Activated naive CD8-positive, alpha-beta T cell treated with anti-CD3 and anti-CD28 coated beads for 36 hours (primary cell): ENCODE data around the gene ZNF496. TPM values are rescaled to one million over a fixed set of nuclear protein-coding genes. Genes with fewer than 3 reads are reported as not detected.
"Not testable (repeated sequence)": the region's sequence is repeated elsewhere in the genome, so short reads cannot be mapped to it uniquely, and the experiment has no call there.

Experiments used
- DNase-seq: peaks from one replicate; pipeline ENCODE4 v3.0.0; 2021
- H3K27ac Mint-ChIP-seq: one replicate; pipeline ENCODE4 v1.8.0; 2022; ENCODE audit warnings: mild to moderate bottlenecking, moderate library complexity, mixed read lengths
- H3K27me3 Mint-ChIP-seq: one replicate; pipeline ENCODE4 v1.8.0; 2022; ENCODE audit warnings: mild to moderate bottlenecking, mixed read lengths
- H3K36me3 Mint-ChIP-seq: one replicate; pipeline ENCODE4 v1.8.0; 2021; ENCODE audit warnings: mild to moderate bottlenecking, mixed read lengths
- H3K4me1 Mint-ChIP-seq: one replicate; pipeline ENCODE4 v1.8.0; 2021; ENCODE audit warnings: mixed read lengths
- H3K4me3 Mint-ChIP-seq: one replicate; pipeline ENCODE4 v1.8.0; 2022; ENCODE audit warnings: mild to moderate bottlenecking, moderate library complexity, mixed read lengths
- H3K9me3 Mint-ChIP-seq: one replicate; pipeline ENCODE4 v1.8.0; 2022; ENCODE audit warnings: mixed read lengths
- total RNA-seq, 2 experiments: library from RNA; stranded (reverse); gene quantifications; one replicate each; pipeline ENCODE4 v1.2.3, GENCODE V29; 2021

ZNF496 gene
- total RNA-seq, 2 experiments from 2014 or later, result 27.2 to 30.9 TPM

DNA sequence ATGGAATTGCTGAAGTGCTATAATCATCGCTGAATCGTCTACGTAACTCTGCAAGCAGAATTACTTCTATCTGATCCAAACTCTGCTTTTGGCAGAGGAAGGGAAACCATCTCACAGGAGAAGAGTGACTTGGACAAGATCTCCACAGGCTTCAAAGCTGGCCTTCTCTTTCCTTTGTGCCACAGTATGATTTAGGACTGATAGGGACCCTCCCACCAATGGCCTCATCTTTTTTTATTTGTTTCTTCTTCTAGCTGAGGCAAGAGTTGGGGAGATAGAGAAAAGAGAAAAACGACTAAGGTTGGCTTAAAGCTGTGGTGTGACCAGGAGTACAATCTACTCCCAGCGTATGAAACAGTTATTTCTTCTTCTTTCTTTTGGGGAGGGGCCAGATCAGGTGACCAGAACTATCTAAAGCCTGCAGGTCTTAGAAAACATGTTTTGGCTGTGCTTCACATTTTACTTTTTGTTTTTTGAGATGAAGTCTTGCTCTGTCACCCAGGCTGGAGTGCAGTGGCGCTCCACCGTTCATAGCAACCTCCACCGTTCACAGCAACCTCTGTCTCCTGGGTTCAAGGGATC is 35.0 kb downstream of the ZNF496 start:
- DNase-seq, result no peak
- Mint-ChIP-seq H3K27ac (no peak overlapping the region), H3K27me3 (no peaks in the 10 kb centered on the region), H3K4me1 (peaks cover 23% of the 10 kb centered on the region), H3K36me3 (peaks cover 17% of the 10 kb centered on the region), H3K9me3 (no peaks in the 10 kb centered on the region), H3K4me3 (no peak overlapping the region)

DNA sequence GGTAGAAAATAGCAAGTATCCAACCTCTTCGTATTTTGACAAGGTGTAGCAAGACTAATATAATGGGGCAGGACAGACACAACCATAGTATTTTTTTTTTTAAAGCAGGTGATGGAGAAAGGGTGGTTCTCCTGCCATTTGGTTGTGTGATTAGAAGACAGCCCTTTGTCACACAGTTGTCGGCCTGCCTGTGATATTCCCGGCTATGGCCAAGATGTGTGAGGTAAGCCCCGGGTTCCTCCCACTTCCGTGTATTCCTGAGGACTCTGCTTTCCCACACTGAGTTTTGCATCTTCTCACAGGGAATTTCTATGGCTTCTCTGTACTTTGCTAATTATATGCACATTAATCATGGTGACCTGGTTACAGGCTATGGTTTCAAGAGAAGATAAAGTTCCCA is 35.9 kb downstream of the ZNF496 start:
- H3K27ac Mint-ChIP-seq, result no peak overlapping the region
- peaks cover 17% of the 10 kb centered on the region for H3K36me3 Mint-ChIP-seq
- DNase-seq, result no peak
- H3K4me3 Mint-ChIP-seq, result no peak overlapping the region
- peaks cover 23% of the 10 kb centered on the region for H3K4me1 Mint-ChIP-seq
- no peaks in the 10 kb centered on the region for H3K27me3 Mint-ChIP-seq
- no peaks in the 10 kb centered on the region for H3K9me3 Mint-ChIP-seq

DNA sequence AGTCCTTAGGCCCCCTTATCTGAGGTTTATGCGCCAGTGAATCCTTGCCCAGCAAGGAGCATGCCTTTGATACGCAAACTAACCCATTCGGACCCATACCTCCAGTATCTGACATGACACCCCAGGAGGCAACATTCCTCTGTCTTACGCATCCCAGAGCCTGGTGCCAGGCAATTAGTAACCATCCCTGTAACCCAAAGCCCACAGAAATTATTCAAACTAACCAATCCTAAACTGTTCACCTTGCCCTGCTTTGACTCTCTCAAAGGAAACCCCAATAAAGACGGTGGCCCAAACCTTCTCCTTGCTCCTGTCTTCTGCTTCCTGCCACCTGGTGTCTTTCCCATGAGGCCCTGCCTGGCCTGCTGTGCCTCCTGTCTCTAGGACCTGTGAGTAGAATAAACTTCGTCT is 36.4 kb downstream of the ZNF496 start:
- Mint-ChIP-seq H3K27ac (no peak overlapping the region), H3K36me3 (peaks cover 17% of the 10 kb centered on the region), H3K4me1 (peaks cover 23% of the 10 kb centered on the region), H3K4me3 (no peak overlapping the region), H3K9me3 (no peaks in the 10 kb centered on the region), H3K27me3 (no peaks in the 10 kb centered on the region)
- no peak for DNase-seq

DNA sequence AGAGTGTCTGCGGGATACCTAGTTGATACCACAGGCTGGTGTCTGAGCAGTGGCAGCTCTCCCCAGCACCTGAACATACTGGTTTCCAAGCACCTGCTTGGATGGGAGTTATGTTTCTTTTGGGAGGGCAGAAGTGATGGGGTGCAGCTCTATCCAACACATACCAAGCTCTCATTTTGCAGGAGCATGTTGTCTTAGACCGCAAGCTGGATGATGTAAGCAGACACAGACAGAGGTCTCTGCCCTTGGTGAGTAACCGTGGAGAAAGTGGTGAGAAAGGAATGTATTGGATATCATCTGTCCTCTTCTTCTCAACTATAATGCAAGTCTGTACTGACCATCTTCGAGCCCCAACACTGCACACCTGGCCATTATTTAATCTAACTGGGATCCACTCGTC is 37.4 kb downstream of the ZNF496 start:
- H3K27me3 Mint-ChIP-seq, result no peaks in the 10 kb centered on the region
- no peak overlapping the region for H3K27ac Mint-ChIP-seq
- DNase-seq, result no peak
- H3K9me3 Mint-ChIP-seq, result no peaks in the 10 kb centered on the region
- peaks cover 23% of the 10 kb centered on the region for H3K4me1 Mint-ChIP-seq
- H3K36me3 Mint-ChIP-seq, result peaks cover 13% of the 10 kb centered on the region
- no peak overlapping the region for H3K4me3 Mint-ChIP-seq

DNA sequence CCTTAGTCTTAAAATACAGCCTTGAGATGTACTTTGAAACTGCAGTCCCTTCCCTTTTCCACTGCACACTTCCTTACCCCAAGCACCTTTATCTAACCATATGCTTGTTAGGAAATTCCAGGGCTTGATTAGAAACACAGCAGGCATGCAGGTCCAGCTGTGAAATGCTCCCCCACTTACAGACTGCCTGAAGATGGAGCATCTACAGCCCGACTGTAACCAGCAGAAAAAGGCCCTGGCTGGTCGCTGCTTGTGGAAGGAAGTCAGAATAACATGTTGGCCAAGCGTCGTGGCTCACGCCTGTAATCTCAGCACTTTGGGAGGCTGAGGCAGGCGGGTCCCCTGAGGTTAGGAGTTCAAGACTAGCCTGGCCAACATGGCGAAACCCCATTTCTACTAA is 38.6 kb downstream of the ZNF496 start:
- Mint-ChIP-seq H3K4me3 (no peak overlapping the region), H3K4me1 (peaks cover 17% of the 10 kb centered on the region), H3K9me3 (no peaks in the 10 kb centered on the region), H3K27ac (no peak overlapping the region), H3K36me3 (peaks cover 13% of the 10 kb centered on the region), H3K27me3 (no peaks in the 10 kb centered on the region)
- DNase-seq, result no peak

DNA sequence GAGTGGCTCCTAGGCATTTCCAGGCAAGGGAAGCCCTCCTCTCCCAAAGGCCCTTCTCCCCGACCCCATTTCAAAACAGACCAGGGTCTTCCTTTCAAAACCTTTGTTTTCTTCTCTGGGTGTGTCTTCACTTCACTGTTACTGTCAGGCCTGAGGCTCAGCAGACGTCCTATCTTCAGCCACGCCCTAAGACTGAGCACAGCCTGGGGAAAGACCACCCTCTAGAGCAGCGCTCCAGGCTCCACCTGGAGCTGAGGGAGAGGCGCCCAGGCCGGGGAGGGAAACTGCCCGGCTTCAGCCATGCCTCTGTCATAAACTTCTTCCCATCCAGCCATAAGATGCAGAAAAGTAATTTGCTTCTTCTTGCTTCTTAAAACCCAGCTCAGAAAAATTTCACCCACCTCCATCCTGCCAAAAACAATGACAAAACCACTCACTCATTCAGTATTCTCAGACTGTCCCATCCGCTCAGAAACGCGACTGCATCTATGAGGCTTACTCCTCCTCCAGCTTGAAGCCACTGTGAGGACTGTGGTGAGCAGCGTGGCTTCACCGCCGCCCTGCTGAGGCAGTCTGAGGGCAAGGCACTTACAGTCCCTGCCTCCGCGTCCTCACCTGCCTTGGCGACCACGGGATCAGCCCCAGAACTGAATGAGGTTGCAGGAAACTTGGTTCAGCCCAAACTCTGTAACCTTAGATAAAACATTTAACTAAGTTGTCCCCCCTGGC is 39.7 kb downstream of the ZNF496 start:
- peak; percentile 6 for DNase-seq
- no peaks in the 10 kb centered on the region for H3K9me3 Mint-ChIP-seq
- peaks cover 6% of the 10 kb centered on the region for H3K4me1 Mint-ChIP-seq
- H3K27me3 Mint-ChIP-seq, result no peaks in the 10 kb centered on the region
- peaks cover 8% of the 10 kb centered on the region for H3K36me3 Mint-ChIP-seq
- H3K4me3 Mint-ChIP-seq, result no peak overlapping the region
- no peak overlapping the region for H3K27ac Mint-ChIP-seq

DNA sequence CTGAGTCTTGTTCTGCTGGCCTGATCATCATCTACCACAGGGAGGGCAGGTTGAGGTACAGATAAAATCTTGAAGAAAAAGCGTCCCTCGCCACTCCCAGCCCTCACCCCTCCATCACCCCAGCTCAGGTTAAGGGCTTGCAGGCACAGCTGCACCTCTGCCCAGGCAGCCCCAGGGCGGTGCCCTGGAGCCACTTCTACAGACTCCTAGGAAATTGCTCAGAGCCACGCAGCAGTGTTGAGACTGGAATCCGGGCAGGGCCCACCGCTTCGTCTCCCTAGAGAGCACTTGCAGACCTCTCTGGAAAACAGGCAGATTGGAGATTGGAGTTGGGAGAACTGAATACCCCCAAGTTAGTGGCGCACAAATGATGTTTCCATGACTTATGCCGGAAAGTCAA is 40.5 kb downstream of the ZNF496 start:
- H3K4me3 Mint-ChIP-seq, result no peak overlapping the region
- H3K4me1 Mint-ChIP-seq, result peaks cover 5% of the 10 kb centered on the region
- no peak for DNase-seq
- peaks cover 12% of the 10 kb centered on the region for H3K36me3 Mint-ChIP-seq
- H3K27me3 Mint-ChIP-seq, result no peaks in the 10 kb centered on the region
- no peak overlapping the region for H3K27ac Mint-ChIP-seq
- no peaks in the 10 kb centered on the region for H3K9me3 Mint-ChIP-seq

DNA sequence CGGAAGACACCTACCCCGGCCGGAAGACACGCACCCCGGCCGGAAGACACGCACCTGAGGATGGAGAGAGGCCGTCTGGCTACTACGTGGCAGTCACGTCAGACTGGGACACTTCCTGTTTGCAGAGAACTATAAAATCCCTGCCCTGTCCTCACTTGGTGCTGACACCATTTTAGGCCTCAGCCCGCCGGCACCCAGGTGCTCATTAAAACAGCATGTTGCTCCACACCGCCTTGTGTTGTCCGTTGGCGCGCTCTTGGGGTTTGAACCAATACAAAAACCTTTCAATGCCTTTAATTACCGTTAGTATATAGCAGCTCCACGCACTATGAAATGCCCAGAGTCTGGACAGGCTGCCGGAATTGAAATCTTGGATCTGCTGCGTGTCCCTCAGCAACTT is 41.1 kb downstream of the ZNF496 start:
- Mint-ChIP-seq H3K27ac (no peak overlapping the region), H3K27me3 (no peaks in the 10 kb centered on the region), H3K9me3 (no peaks in the 10 kb centered on the region), H3K4me1 (peaks cover 5% of the 10 kb centered on the region), H3K4me3 (no peak overlapping the region), H3K36me3 (peaks cover 16% of the 10 kb centered on the region)
- DNase-seq, result no peak

DNA sequence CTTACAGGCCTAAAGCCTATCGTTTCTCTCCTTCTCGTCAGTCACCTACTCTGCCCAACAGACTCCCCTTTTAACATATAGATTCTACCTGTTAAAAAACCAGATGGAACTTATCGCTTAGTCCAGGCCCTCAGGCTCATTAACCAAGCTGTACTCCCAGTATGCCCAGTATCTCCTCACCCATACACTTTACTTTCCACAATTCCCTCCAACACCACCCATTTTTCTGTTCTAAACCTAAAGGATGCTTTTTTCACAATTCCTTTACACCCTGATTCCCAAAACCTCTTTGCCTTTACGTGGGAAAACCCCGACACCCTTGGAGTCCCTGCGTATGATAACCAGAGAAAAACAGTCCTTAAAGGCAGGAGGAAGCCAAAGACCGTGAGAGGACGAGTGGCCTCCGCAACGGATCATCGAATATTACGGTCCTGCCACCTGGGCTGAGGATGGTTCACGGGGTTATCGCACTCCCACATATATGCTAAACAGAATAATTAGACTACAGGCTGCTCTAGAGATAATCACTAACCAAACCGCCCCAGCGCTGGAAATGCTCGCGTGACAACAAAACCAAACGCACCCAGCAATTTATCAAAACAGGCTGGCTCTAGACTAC is 42.3 kb downstream of the ZNF496 start:
- DNase-seq, H3K27me3 Mint-ChIP-seq, H3K27ac Mint-ChIP-seq, H3K9me3 Mint-ChIP-seq, H3K4me1 Mint-ChIP-seq, H3K4me3 Mint-ChIP-seq: not testable (repeated sequence)
- peaks cover 21% of the 10 kb centered on the region for H3K36me3 Mint-ChIP-seq

DNA sequence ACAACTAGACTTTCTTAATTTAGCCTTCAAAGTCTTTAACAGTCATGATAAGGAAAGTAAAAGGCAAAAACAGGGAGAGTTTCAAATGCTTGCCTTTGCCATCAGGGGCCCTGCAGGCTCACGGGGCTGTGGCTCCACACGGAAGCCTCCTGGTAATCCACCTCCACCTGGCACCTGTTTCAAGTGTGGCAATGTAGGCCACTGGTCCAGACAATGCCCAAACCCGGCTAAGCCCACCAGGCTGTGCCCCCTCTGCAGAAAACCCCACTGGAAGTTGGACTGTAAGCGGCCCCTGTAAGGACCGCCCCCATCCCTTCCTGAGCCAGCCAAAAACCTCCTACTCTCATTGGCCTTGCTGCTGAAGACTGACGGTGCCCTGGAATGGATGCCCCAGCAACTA is 43.3 kb downstream of the ZNF496 start:
- no peak overlapping the region for H3K27ac Mint-ChIP-seq
- H3K4me3 Mint-ChIP-seq, result no peak overlapping the region
- no peaks in the 10 kb centered on the region for H3K27me3 Mint-ChIP-seq
- peaks cover 21% of the 10 kb centered on the region for H3K36me3 Mint-ChIP-seq
- H3K4me1 Mint-ChIP-seq, result peaks cover 5% of the 10 kb centered on the region
- no peaks in the 10 kb centered on the region for H3K9me3 Mint-ChIP-seq
- no peak for DNase-seq

DNA sequence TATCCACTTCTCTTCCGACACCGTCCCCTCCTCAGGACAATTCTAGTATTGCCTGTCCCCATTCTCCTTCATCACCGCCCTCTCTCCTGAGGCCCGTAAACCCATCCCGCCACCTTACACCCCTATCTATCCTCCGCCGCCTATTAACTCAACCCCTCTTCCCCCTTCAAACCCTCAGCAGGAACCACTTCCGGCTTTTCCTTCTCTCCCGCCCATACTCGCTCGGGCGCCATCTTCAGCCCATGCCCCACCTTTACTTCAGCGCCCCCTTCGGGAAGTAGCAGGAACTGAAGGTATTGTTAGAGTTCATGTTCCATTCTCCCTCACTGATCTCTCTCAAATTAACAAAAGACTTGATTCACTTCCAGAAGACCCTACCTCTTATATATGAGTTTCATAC is 44.2 kb downstream of the ZNF496 start:
- Mint-ChIP-seq H3K36me3 (peaks cover 21% of the 10 kb centered on the region), H3K27ac (no peak overlapping the region), H3K9me3 (no peaks in the 10 kb centered on the region)

DNA sequence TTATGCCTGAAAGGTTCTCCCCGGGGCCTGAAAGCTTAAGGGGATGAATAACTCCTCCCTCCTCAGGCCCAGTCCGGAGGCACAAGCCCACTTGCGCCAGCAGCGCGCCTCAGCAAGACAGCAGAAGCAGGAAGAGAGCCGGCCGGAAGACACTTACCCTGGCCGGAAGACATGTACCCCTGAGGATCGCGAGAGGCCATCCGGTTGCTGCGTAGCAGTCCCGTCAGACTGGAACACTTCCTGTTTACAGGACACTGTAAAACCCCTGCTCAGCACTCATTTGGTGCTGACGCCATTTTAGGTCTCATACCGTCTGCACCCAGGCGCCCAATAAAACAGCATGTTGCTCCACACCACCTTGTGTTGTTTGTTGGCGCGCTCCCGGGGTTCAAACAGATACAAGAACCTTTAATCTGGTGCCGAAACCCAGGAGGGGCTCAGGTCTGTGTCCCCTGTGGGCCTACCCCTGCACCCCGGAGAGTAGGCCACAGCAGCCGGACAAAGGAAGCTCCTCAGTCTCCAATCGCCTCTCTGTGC is 45.5 kb downstream of the ZNF496 start:
- H3K9me3 Mint-ChIP-seq, result no peaks in the 10 kb centered on the region
- DNase-seq, result no peak
- H3K4me3 Mint-ChIP-seq, result no peak overlapping the region
- peaks cover 1% of the 10 kb centered on the region for H3K4me1 Mint-ChIP-seq
- H3K27me3 Mint-ChIP-seq, result no peaks in the 10 kb centered on the region
- H3K36me3 Mint-ChIP-seq, result peaks cover 21% of the 10 kb centered on the region
- no peak overlapping the region for H3K27ac Mint-ChIP-seq

More for the DNA sequence above, 44.2 kb downstream of the ZNF496 start:
- no peak for DNase-seq
- H3K4me1 Mint-ChIP-seq, result peaks cover 5% of the 10 kb centered on the region
- no peaks in the 10 kb centered on the region for H3K27me3 Mint-ChIP-seq
- no peak overlapping the region for H3K4me3 Mint-ChIP-seq

DNA sequence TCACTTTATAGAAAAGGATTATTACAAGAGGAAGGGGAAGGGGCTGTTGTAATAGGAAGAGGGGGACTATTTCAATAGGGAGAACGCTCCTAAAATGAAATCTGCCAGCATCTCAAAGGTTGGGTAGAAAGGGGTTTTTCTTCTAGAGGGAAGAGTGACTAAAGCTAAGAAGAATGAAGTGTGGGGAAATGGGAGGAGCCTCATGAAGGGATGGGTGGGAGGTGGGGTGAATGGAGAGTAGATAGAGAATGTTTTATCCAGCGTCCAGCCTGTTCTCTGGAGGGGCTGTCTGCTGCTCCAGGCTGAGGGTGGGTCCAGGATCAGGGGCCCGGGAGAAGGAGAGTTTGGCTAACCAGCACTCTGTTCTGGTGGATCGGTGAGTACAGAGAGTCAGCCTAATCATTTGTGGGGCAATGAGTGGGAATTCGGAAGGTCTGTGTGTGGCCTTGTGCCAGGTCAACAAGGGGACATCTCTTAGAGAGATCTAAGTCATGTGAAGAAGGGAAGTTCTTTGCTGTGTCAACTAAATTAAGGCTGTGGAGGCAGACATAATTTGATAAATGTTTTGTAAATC is 50.6 kb downstream of the ZNF496 start:
- Mint-ChIP-seq H3K4me1 (peaks cover 6% of the 10 kb centered on the region), H3K27me3 (no peaks in the 10 kb centered on the region), H3K36me3 (peaks cover 8% of the 10 kb centered on the region), H3K4me3 (no peak overlapping the region), H3K9me3 (no peaks in the 10 kb centered on the region), H3K27ac (no peak overlapping the region)
- DNase-seq, result no peak

DNA sequence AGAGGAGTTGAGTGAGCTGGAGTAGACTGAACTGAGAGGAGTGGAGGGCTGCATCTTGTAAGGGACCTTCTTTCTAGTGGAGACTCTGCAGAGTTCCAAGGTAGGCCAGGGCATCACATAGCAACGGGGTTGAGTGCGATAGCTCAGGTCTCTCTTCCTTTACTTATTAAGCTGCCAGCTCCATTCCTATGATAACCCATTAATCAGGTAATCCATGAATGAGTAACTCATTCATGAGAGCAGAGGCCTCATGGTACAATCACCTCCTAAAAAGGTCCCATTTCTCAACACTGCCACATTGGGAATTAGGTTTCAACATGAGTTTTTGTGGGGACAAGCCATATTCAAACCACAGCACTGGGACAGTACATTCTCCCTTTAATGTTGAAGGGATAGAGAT is 54.5 kb downstream of the ZNF496 start:
- H3K9me3 Mint-ChIP-seq, result no peaks in the 10 kb centered on the region
- no peak for DNase-seq
- H3K4me3 Mint-ChIP-seq, result no peak overlapping the region
- no peak overlapping the region for H3K27ac Mint-ChIP-seq
- peaks cover 3% of the 10 kb centered on the region for H3K36me3 Mint-ChIP-seq
- H3K4me1 Mint-ChIP-seq, result peaks cover 6% of the 10 kb centered on the region
- no peaks in the 10 kb centered on the region for H3K27me3 Mint-ChIP-seq

DNA sequence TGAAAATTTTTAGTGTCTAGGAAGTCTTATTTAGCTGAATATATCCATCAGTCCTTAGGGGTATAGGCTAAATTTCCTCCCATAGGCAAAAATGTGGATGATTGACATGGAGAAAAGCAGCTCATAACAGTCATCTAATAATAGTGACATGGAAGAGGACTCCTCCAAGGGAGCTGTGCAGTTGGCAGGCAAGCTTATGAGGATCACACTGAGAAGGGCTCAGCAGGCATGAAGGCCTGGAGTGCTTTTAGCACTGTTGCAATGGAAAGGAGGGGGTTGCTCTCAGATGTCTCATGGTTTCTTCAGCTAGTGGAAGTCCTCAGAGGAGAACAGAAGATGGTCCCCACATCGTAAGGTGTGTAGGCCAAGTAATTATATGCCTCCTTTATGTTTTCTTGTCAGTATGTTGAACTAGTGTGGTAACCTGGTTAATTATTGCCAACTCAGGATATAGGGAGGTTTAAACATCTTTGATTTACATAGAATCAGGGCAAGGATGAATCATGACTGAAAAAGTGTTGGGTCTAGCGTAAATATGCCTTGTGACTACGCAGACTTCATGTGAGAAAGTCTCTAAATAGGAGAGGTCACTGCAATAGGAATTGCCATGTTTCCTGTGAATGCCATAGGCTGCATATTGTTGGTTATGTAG is 56.9 kb downstream of the ZNF496 start:
- Mint-ChIP-seq H3K4me3 (no peak overlapping the region), H3K27ac (no peak overlapping the region), H3K9me3 (peaks cover 15% of the 10 kb centered on the region), H3K36me3 (peaks cover 5% of the 10 kb centered on the region), H3K4me1 (no peaks in the 10 kb centered on the region), H3K27me3 (no peaks in the 10 kb centered on the region)
- DNase-seq, result no peak
